Measurements from ENCODE around the gene RRM2. TPM values are rescaled to one million over a fixed set of nuclear protein-coding genes. Genes with fewer than 3 reads are reported as not detected.
"Not testable (repeated sequence)": the region's sequence is repeated elsewhere in the genome, so short reads cannot be mapped to it uniquely, and the experiment has no call there.

Gene RRM2
- total and polyA plus RNA-seq, 9 donors, result 12.2 to 66.2 (median 39.9) TPM

GRCh38 chr2:10104906-10105305 is 17.6 kb upstream of the RRM2 start:
- not testable (repeated sequence) for H3K4me3 ChIP-seq (ENCODE audit: low read length); H3K9me3 ChIP-seq (replicated peaks; ENCODE audit: control insufficient read depth, low read depth, low read length); H3K4me1 ChIP-seq (ENCODE audit: control insufficient read depth, insufficient read depth, low read length); H3K36me3 ChIP-seq (ENCODE audit: control insufficient read depth, insufficient read depth, low read length); H3K27ac ChIP-seq (ENCODE audit: low read length); H3K27me3 ChIP-seq (ENCODE audit: control insufficient read depth, insufficient read depth, low read length); DNase-seq

GRCh38 chr2:10109311-10109710 is 13.2 kb upstream of the RRM2 start:
- H3K27me3 ChIP-seq (ENCODE audit: control insufficient read depth, insufficient read depth, low read length), result no peaks in the 10 kb centered on the region
- H3K9me3 ChIP-seq (replicated peaks; ENCODE audit: control insufficient read depth, low read depth, low read length), result no peaks in the 10 kb centered on the region
- no peak for DNase-seq
- H3K4me1 ChIP-seq (ENCODE audit: control insufficient read depth, insufficient read depth, low read length), result no peaks in the 10 kb centered on the region
- H3K27ac ChIP-seq (ENCODE audit: low read length), result no peak overlapping the region
- H3K4me3 ChIP-seq (ENCODE audit: low read length), result no peak overlapping the region
- no peaks in the 10 kb centered on the region for H3K36me3 ChIP-seq (ENCODE audit: control insufficient read depth, insufficient read depth, low read length)

GRCh38 chr2:10119027-10119325 is 3.6 kb upstream of the RRM2 start:
- peaks cover 28% of the 10 kb centered on the region for H3K4me1 ChIP-seq (ENCODE audit: control insufficient read depth, insufficient read depth, low read length)
- no peaks in the 10 kb centered on the region for H3K36me3 ChIP-seq (ENCODE audit: control insufficient read depth, insufficient read depth, low read length)
- no peak for DNase-seq
- no peaks in the 10 kb centered on the region for H3K9me3 ChIP-seq (replicated peaks; ENCODE audit: control insufficient read depth, low read depth, low read length)
- H3K27me3 ChIP-seq (ENCODE audit: control insufficient read depth, insufficient read depth, low read length), result peaks cover 2% of the 10 kb centered on the region
- H3K27ac ChIP-seq (ENCODE audit: low read length), result no peak overlapping the region
- no CpG with 5 or more reads among the region's 3 CpGs for WGBS (ENCODE audit: insufficient coverage)
- H3K4me3 ChIP-seq (ENCODE audit: low read length), result no peak overlapping the region

GRCh38 chr2:10119601-10120157 is 2.9 kb upstream of the RRM2 start:
- H3K36me3 ChIP-seq (ENCODE audit: control insufficient read depth, insufficient read depth, low read length), result no peaks in the 10 kb centered on the region
- H3K4me1 ChIP-seq (ENCODE audit: control insufficient read depth, insufficient read depth, low read length), result peaks cover 30% of the 10 kb centered on the region
- no peak overlapping the region for H3K27ac ChIP-seq (ENCODE audit: low read length)
- WGBS (ENCODE audit: insufficient coverage), result 54% methylated on average over 5 of the region's 14 CpGs
- peak; percentile 15 for DNase-seq
- H3K27me3 ChIP-seq (ENCODE audit: control insufficient read depth, insufficient read depth, low read length), result peaks cover 2% of the 10 kb centered on the region
- H3K4me3 ChIP-seq (ENCODE audit: low read length), result peak overlapping the region; percentile 60
- no peaks in the 10 kb centered on the region for H3K9me3 ChIP-seq (replicated peaks; ENCODE audit: control insufficient read depth, low read depth, low read length)

GRCh38 chr2:10120158-10120876 is 2.2 kb upstream of the RRM2 start:
- Histone ChIP-seq H3K4me3 (ENCODE audit: low read length) (peak overlapping the region; percentile 60), H3K27ac (ENCODE audit: low read length) (peak overlapping the region; percentile 25), H3K9me3 (replicated peaks; ENCODE audit: control insufficient read depth, low read depth, low read length) (no peaks in the 10 kb centered on the region), H3K4me1 (ENCODE audit: control insufficient read depth, insufficient read depth, low read length) (peaks cover 33% of the 10 kb centered on the region), H3K36me3 (ENCODE audit: control insufficient read depth, insufficient read depth, low read length) (no peaks in the 10 kb centered on the region), H3K27me3 (ENCODE audit: control insufficient read depth, insufficient read depth, low read length) (peaks cover 2% of the 10 kb centered on the region)
- under 1% methylated on average over 55 of the region's 60 CpGs for WGBS (ENCODE audit: insufficient coverage)
- peak; percentile 91 for DNase-seq

- peak; percentile 28 for DNase-seq
- Histone ChIP-seq H3K27ac (ENCODE audit: low read length) (peak overlapping the region; percentile 25), H3K9me3 (replicated peaks; ENCODE audit: control insufficient read depth, low read depth, low read length) (no peaks in the 10 kb centered on the region), H3K27me3 (ENCODE audit: control insufficient read depth, insufficient read depth, low read length) (peaks cover 2% of the 10 kb centered on the region), H3K4me3 (ENCODE audit: low read length) (peak overlapping the region; percentile 60), H3K4me1 (ENCODE audit: control insufficient read depth, insufficient read depth, low read length) (peaks cover 34% of the 10 kb centered on the region), H3K36me3 (ENCODE audit: control insufficient read depth, insufficient read depth, low read length) (no peaks in the 10 kb centered on the region)
- WGBS (ENCODE audit: insufficient coverage), result 50% methylated on average over 2 of the region's 13 CpGs
Measured at GRCh38 chr2:10120877-10121574, 1.5 kb upstream of the RRM2 start.

GRCh38 chr2:10123281-10123680 is 742 bp downstream of the RRM2 start:
- Histone ChIP-seq H3K4me3 (ENCODE audit: low read length) (peak overlapping the region; percentile 62), H3K4me1 (ENCODE audit: control insufficient read depth, insufficient read depth, low read length) (peaks cover 36% of the 10 kb centered on the region), H3K27me3 (ENCODE audit: control insufficient read depth, insufficient read depth, low read length) (peaks cover 2% of the 10 kb centered on the region), H3K9me3 (replicated peaks; ENCODE audit: control insufficient read depth, low read depth, low read length) (no peaks in the 10 kb centered on the region), H3K27ac (ENCODE audit: low read length) (no peak overlapping the region), H3K36me3 (ENCODE audit: control insufficient read depth, insufficient read depth, low read length) (peaks cover 2% of the 10 kb centered on the region)
- no peak for DNase-seq
- whole genome bisulfite sequencing (ENCODE audit: insufficient coverage), result 3% methylated on average over 6 of the region's 18 CpGs

GRCh38 chr2:10124538-10125045 is 2.1 kb downstream of the RRM2 start:
- H3K27ac ChIP-seq (ENCODE audit: low read length), result no peak overlapping the region
- H3K4me1 ChIP-seq (ENCODE audit: control insufficient read depth, insufficient read depth, low read length), result peaks cover 35% of the 10 kb centered on the region
- no peaks in the 10 kb centered on the region for H3K9me3 ChIP-seq (replicated peaks; ENCODE audit: control insufficient read depth, low read depth, low read length)
- peak; percentile 89 for DNase-seq
- no CpG with 5 or more reads among the region's 5 CpGs for WGBS (ENCODE audit: insufficient coverage)
- H3K36me3 ChIP-seq (ENCODE audit: control insufficient read depth, insufficient read depth, low read length), result peaks cover 8% of the 10 kb centered on the region
- H3K27me3 ChIP-seq (ENCODE audit: control insufficient read depth, insufficient read depth, low read length), result peaks cover 2% of the 10 kb centered on the region
- H3K4me3 ChIP-seq (ENCODE audit: low read length), result peak overlapping the region; percentile 62

- H3K4me1 ChIP-seq (ENCODE audit: control insufficient read depth, insufficient read depth, low read length), result peaks cover 26% of the 10 kb centered on the region
- H3K27me3 ChIP-seq (ENCODE audit: control insufficient read depth, insufficient read depth, low read length), result peaks cover 2% of the 10 kb centered on the region
- no peak overlapping the region for H3K4me3 ChIP-seq (ENCODE audit: low read length)
- DNase-seq, result peak; percentile 21
- 75% methylated on average over 3 of the region's 6 CpGs for WGBS (ENCODE audit: insufficient coverage)
- H3K27ac ChIP-seq (ENCODE audit: low read length), result no peak overlapping the region
- no peaks in the 10 kb centered on the region for H3K9me3 ChIP-seq (replicated peaks; ENCODE audit: control insufficient read depth, low read depth, low read length)
- peaks cover 8% of the 10 kb centered on the region for H3K36me3 ChIP-seq (ENCODE audit: control insufficient read depth, insufficient read depth, low read length)
Measured at GRCh38 chr2:10125842-10126631, 3.5 kb downstream of the RRM2 start.

- peak; percentile 14 for DNase-seq
- Histone ChIP-seq H3K9me3 (replicated peaks; ENCODE audit: control insufficient read depth, low read depth, low read length) (no peaks in the 10 kb centered on the region), H3K4me1 (ENCODE audit: control insufficient read depth, insufficient read depth, low read length) (peaks cover 24% of the 10 kb centered on the region), H3K27me3 (ENCODE audit: control insufficient read depth, insufficient read depth, low read length) (peaks cover 2% of the 10 kb centered on the region), H3K36me3 (ENCODE audit: control insufficient read depth, insufficient read depth, low read length) (peaks cover 9% of the 10 kb centered on the region), H3K27ac (ENCODE audit: low read length) (no peak overlapping the region), H3K4me3 (ENCODE audit: low read length) (no peak overlapping the region)
- 67% methylated on average over 1 of the region's 5 CpGs for WGBS (ENCODE audit: insufficient coverage)
Measured at GRCh38 chr2:10126632-10127026, 4.1 kb downstream of the RRM2 start.

All from muscle of leg (tissue), 11 donors.